ENCODE data around the gene CCDC9B. TPM values are rescaled to one million over a fixed set of nuclear protein-coding genes. Genes with fewer than 3 reads are reported as not detected.

CCDC9B gene
- total RNA-seq, 2 donors from 2014 or later, result 17.1 to 26.4 TPM

DNA sequence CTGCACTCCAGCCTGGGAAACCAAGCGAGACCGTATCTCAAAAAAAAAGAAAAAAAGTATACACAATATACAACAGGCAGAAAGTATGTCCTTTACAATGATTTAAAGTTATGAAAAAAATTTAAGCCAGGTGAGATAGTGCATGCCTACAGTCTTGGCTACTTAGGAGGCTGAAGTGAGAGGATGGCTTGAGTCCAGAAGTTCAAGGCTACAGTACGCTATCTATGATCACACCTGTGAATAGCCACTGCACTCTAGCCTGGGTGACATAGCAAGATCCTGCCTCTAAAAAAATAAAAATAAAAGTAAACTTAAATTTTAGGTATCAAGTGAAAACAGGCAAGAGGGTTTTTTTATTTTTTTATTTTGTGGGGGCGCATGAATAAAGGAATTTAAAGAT, 38.6 kb upstream of the CCDC9B start:
- no peak for ATAC-seq
- no peak overlapping the region for H3K27ac ChIP-seq

DNA sequence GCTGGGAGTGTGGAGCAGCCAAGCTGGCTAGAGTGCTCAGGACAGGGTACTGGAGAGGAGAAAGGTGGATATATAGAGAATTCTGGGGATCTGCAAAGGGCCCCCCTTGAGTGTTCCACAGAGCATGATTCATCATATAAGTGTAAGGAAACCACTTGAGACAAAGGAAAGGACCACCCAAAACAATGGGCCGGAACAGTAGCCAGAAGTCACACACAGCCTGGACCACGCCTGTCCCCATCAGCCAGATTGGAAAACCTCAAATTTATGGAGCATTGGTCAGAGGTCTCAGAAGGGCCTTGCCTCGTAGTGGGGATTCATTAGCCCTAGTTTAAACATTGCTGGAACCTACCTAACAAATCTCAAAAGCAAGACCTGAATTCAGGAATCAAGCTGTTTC, 36.9 kb upstream of the CCDC9B start:
- Histone ChIP-seq H3K36me3 (replicated peaks in 1 of 2; ENCODE audit: insufficient read depth in 1 of 2, low read depth in 2 of 2) (no peaks in the 10 kb centered on the region), H3K27me3 (no peaks in the 10 kb centered on the region), H3K9me3 (no peaks in the 10 kb centered on the region), H3K27ac (no peak overlapping the region), H3K4me3 (no peak overlapping the region), H3K4me1 (peaks cover 6% of the 10 kb centered on the region)
- ATAC-seq (no peak), DNase-seq (no peak)
- 80 to 85% methylated on average over 3 of the region's 3 CpGs for WGBS, 2 donors
- intact Hi-C loops (cut with DNase I), result no loop called here
- TF ChIP-seq, protein P1, sequence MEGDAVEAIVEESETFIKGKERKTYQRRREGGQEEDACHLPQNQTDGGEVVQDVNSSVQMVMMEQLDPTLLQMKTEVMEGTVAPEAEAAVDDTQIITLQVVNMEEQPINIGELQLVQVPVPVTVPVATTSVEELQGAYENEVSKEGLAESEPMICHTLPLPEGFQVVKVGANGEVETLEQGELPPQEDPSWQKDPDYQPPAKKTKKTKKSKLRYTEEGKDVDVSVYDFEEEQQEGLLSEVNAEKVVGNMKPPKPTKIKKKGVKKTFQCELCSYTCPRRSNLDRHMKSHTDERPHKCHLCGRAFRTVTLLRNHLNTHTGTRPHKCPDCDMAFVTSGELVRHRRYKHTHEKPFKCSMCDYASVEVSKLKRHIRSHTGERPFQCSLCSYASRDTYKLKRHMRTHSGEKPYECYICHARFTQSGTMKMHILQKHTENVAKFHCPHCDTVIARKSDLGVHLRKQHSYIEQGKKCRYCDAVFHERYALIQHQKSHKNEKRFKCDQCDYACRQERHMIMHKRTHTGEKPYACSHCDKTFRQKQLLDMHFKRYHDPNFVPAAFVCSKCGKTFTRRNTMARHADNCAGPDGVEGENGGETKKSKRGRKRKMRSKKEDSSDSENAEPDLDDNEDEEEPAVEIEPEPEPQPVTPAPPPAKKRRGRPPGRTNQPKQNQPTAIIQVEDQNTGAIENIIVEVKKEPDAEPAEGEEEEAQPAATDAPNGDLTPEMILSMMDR (IDR thresholded peaks at IDR 0.05), result no peak
- no peak for TF ChIP-seq POLR2A (IDR thresholded peaks at IDR 0.05)

More for the DNA sequence above, 38.6 kb upstream of the CCDC9B start:
- peak in 2 of 4 donors; percentile 31 to 50 for DNase-seq
- no peak overlapping the region for H3K4me3 ChIP-seq
- intact Hi-C loops (cut with DNase I), result no loop called here
- H3K4me1 ChIP-seq, result peaks cover 17% of the 10 kb centered on the region
- no peaks in the 10 kb centered on the region for H3K27me3 ChIP-seq
- TF ChIP-seq, protein P1 (IDR thresholded peaks at IDR 0.05), result no peak
- TF ChIP-seq POLR2A (IDR thresholded peaks at IDR 0.05), result no peak
- WGBS, 2 donors, result 56 to 62% methylated on average over 4 of the region's 4 CpGs
- H3K9me3 ChIP-seq, result no peaks in the 10 kb centered on the region
- no peaks in the 10 kb centered on the region for H3K36me3 ChIP-seq (replicated peaks in 1 of 2; ENCODE audit: insufficient read depth in 1 of 2, low read depth in 2 of 2)

DNA sequence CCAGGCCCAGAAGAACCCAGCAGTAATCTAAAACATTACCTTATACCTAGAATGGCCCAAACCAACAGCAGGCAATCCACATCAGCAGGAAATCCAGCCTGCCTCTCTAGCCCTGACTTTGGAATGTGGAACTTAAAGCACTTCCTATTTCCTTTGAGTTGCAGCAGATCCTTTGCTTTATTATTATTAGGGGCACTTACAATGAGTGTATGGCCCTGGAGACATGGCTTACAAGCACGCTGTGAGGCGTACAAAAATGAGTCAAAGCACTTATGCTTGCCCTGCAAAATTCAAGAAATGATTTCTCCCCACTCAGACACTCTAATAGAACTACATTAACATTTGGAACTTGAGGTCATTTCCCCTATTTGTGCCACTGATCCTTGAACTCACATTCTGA, 32.2 kb upstream of the CCDC9B start:
- ATAC-seq, result no peak
- Histone ChIP-seq H3K27ac (no peak overlapping the region), H3K4me3 (no peak overlapping the region), H3K9me3 (no peaks in the 10 kb centered on the region), H3K36me3 (replicated peaks in 1 of 2; ENCODE audit: insufficient read depth in 1 of 2, low read depth in 2 of 2) (no peaks in the 10 kb centered on the region), H3K27me3 (no peaks in the 10 kb centered on the region), H3K4me1 (peaks cover 5% of the 10 kb centered on the region)
- TF ChIP-seq, protein P1 (IDR thresholded peaks at IDR 0.05), result no peak
- TF ChIP-seq POLR2A (IDR thresholded peaks at IDR 0.05), result no peak
- WGBS, 2 donors, result 61 to 70% methylated on average over 2 of the region's 2 CpGs
- DNase-seq, result no peak
- intact Hi-C loops (cut with DNase I), result no loop called here

DNA sequence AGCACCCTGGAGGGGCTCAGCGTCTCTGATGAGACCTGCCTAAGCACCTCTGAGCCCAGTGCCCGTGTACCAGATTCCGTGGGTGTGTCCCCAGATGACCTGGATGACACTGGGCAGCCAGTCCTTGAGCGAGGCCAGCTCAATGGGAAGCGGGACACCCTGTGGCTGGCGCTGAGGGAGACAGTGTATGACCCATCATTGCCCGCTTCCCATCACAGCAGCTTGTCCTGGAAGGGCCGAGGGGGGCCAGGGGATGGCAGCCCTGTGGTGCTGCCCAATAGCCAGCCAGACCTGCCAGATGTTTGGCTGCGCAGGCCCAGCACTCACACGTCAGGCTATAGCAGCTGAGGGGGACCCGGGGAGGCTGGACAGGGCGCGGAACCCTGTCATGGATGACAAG, 29.2 kb upstream of the CCDC9B start:
- no peak for TF ChIP-seq POLR2A (IDR thresholded peaks at IDR 0.05)
- TF ChIP-seq, protein P1 (IDR thresholded peaks at IDR 0.05), result no peak
- DNase-seq (no peak), ATAC-seq (no peak)
- intact Hi-C loops (cut with DNase I), result loop anchor here (5.0 kb wide), 1 partner anchor 47 kb away; no protein-coding TSS in a partner anchor
- Histone ChIP-seq H3K36me3 (replicated peaks in 1 of 2; ENCODE audit: insufficient read depth in 1 of 2, low read depth in 2 of 2) (no peaks in the 10 kb centered on the region), H3K4me1 (peaks cover 18% of the 10 kb centered on the region), H3K4me3 (no peak overlapping the region), H3K27me3 (no peaks in the 10 kb centered on the region), H3K27ac (no peak overlapping the region), H3K9me3 (no peaks in the 10 kb centered on the region)
- WGBS, 2 donors, result 92% methylated on average over 10 of the region's 13 CpGs; no CpG with 5 or more reads in 1 of the 2 donors

DNA sequence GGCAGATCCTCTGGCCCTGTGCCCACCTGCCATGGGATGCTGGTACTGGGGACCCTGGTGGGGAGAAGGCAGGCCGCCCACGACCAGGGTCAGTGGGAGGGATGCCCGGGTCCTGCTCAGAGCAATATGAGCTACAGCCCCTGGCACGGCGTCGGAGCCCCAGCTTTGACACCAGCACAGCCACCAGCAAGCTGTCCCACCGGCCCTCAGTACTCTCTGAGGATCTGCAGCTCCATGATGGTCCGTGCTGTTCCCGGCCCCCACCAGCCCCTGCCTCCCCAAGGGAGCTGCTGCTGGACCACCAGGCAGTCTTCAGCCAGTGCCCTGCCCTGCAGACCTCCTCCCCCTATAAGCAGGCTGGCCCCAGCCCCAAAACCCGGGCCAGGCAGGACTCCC, 28.7 kb upstream of the CCDC9B start:
- no peak for DNase-seq

More for the DNA sequence above, 28.7 kb upstream of the CCDC9B start:
- no peaks in the 10 kb centered on the region for H3K36me3 ChIP-seq (replicated peaks in 1 of 2; ENCODE audit: insufficient read depth in 1 of 2, low read depth in 2 of 2)
- H3K27ac ChIP-seq, result no peak overlapping the region
- no peak for ATAC-seq
- intact Hi-C loops (cut with DNase I), result loop anchor here (5.0 kb wide), 1 partner anchor 48 kb away; no protein-coding TSS in a partner anchor
- no peak overlapping the region for H3K4me3 ChIP-seq
- no peaks in the 10 kb centered on the region for H3K27me3 ChIP-seq
- peaks cover 18% of the 10 kb centered on the region for H3K4me1 ChIP-seq
- 91% methylated on average over 10 of the region's 10 CpGs; no CpG with 5 or more reads in 1 of the 2 donors for WGBS, 2 donors
- TF ChIP-seq POLR2A (IDR thresholded peaks at IDR 0.05), result no peak
- TF ChIP-seq, protein P1 (IDR thresholded peaks at IDR 0.05), result no peak
- H3K9me3 ChIP-seq, result no peaks in the 10 kb centered on the region

Data from body of pancreas (tissue), 4 donors.